ENCODE results near the gene CFAP300. TPM values are rescaled to one million over a fixed set of nuclear protein-coding genes. Genes with fewer than 3 reads are reported as not detected.

Gene CFAP300
- total RNA-seq, 1 experiment from 2014 or later: 5.2 TPM

GRCh38 chr11:102116453-102117205 lies 69.4 kb downstream of the CFAP300 start:
- DNase-seq (ENCODE audit: low read depth): no peak
- in situ Hi-C loops (cut with HindIII; ENCODE audit: low pct_unique_long_range_greater_than_20kb, low sequenced_read_pairs): no loop called here

GRCh38 chr11:102117472-102118113 lies 70.4 kb downstream of the CFAP300 start:
- in situ Hi-C loops (cut with HindIII; ENCODE audit: low pct_unique_long_range_greater_than_20kb, low sequenced_read_pairs): no loop called here
- DNase-seq (ENCODE audit: low read depth): no peak

DNA sequence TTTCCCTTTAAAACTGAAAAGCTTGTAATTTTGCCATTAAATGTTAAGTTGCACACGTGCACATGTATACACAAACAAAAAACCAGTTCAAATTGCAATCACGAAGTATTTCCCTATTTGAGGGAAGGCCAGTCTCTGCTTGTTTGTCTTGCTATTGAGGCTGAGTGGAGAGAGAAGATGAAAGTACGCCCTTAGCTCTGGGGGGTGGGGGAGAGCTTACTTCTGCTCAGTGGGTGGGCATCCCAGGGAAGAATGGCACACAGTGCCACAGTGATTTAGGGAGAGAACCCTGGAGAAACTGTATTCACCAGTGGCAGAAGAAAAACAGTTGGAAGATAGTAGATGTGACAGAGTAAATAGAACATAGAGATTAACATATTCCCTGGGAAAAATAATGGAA lies 71.7 kb downstream of the CFAP300 start:
- no peak for DNase-seq (ENCODE audit: low read depth)
- in situ Hi-C loops (cut with HindIII; ENCODE audit: low pct_unique_long_range_greater_than_20kb, low sequenced_read_pairs): no loop called here

- in situ Hi-C loops (cut with HindIII; ENCODE audit: low pct_unique_long_range_greater_than_20kb, low sequenced_read_pairs): no loop called here
- DNase-seq (ENCODE audit: low read depth): no peak
These were observed 72.8 kb downstream of the CFAP300 start for GRCh38 chr11:102119997-102120396.

DNA sequence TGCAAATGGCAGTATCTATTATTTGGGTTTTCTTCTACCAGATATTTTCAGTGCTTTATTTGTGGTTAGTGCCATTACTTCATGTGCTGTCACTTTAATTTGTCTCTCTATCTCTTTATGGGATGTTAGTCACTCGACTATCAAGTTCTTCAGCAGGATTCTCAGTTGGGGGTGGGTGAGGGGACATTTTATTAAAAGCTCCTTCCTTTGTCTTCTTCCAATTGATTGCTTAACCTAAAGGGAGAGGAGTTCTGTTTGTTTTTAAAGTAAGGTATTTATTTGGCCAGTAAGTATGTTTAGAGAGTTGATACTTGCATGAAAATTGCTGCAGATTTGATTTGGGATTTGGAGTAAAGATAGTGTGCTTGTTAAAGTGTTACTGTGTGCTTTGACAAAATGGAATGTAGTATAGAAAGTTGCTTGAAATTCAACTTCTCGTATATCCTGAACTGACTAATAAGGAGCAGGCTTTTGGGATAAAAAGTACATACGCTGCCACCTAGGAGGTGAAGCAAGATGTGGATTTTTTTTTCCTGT lies 73.3 kb downstream of the CFAP300 start:
- no peak for DNase-seq (ENCODE audit: low read depth)
- in situ Hi-C loops (cut with HindIII; ENCODE audit: low pct_unique_long_range_greater_than_20kb, low sequenced_read_pairs): no loop called here

DNA sequence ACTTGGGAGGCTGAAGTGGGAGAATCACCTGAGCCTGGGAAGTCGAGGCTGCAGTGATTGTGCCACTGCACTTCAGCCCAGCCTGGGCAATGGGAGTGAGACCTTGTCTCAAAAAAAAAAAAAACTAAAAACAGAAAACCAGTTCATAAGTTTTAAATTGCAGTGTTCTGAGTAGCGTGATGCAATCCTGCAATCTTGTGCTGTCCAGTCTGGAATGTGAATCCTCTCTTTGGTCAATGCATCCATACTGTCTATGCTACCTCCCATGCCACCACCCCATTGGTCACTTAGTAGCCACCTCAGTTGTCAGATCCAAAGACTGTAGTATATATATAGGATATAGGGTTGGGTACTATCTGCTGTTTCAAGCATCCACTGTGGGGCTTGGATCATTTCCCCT lies 74.1 kb downstream of the CFAP300 start:
- in situ Hi-C loops (cut with HindIII; ENCODE audit: low pct_unique_long_range_greater_than_20kb, low sequenced_read_pairs): no loop called here

More for the DNA sequence above, 74.1 kb downstream of the CFAP300 start:
- DNase-seq (ENCODE audit: low read depth): no peak

Other genes with a start within 250 kb of the CFAP300 start
- gene CEP126, start 132.4 kb upstream of the CFAP300 start, total RNA-seq (2014; rRNA removed; shearing (Covaris generic); ENCODE audit: low replicate concordance): 0.46 and 0.54 TPM in 2 replicates
- gene ANGPTL5, start 130.9 kb upstream of the CFAP300 start, total RNA-seq (2014; rRNA removed; shearing (Covaris generic); ENCODE audit: low replicate concordance): not detected in 2 replicates
- gene YAP1, start 63.0 kb downstream of the CFAP300 start, total RNA-seq (2014; rRNA removed; shearing (Covaris generic); ENCODE audit: low replicate concordance): 5.2 and 16.8 TPM in 2 replicates

Measured in Caki2 (cell line).